Thoracic aorta (tissue), 2 donors: ENCODE results near the gene HMCN2. TPM values are rescaled to one million over a fixed set of nuclear protein-coding genes. Genes with fewer than 3 reads are reported as not detected.

Experiments used
- ATAC-seq: fragments of 150-250 bp; one replicate; pipeline ENCODE4 v1.8.0; 2017; ENCODE audit warnings: low read depth; ENCODE audit not compliant: insufficient number of reproducible peaks, low FRiP score
- DNase-seq: peaks from one replicate; pipeline ENCODE4 v3.0.0-alpha.2; 2020; ENCODE audit warnings: low spot score
- H3K27ac ChIP-seq, 2 donors: fragments of 200-600 bp; sonication (generic); 1 replicate in 1 of 2; 2 replicates in 1 of 2; pipeline ENCODE4 v1.5.1; 2016; ENCODE audit warnings: mild to moderate bottlenecking in 2 of 2, moderate library complexity in 2 of 2
- H3K27me3 ChIP-seq: fragments of 200-600 bp; sonication (generic); replicated peaks from 2 replicates; pipeline ENCODE4 v1.6.0; 2016; ENCODE audit warnings: mild to moderate bottlenecking; ENCODE audit not compliant: insufficient read depth
- H3K36me3 ChIP-seq: fragments of 200-600 bp; sonication (generic); one replicate; pipeline ENCODE4 v1.5.1; 2016
- H3K4me1 ChIP-seq, 2 donors: fragments of 200-600 bp; sonication (generic); 1 replicate in 1 of 2; 2 replicates in 1 of 2; pipeline versions ENCODE4 v1.5.1 to v1.6.0; 2016; ENCODE audit warnings: low read depth in 2 of 2, mild to moderate bottlenecking in 1 of 2; ENCODE audit not compliant: control insufficient read depth in 1 of 2
- H3K4me3 ChIP-seq: fragments of 200-600 bp; sonication (generic); 2 replicates; pipeline ENCODE4 v1.5.1; 2016; ENCODE audit warnings: mild to moderate bottlenecking
- H3K9me3 ChIP-seq: fragments of 200-600 bp; sonication (generic); 2 replicates; pipeline ENCODE4 v1.5.1; 2016
- total RNA-seq, 2 donors: library from RNA; depleted of rRNA; stranded (reverse); fragments of >200 nt; gene quantifications; one replicate each; pipeline versions ENCODE4 v1.1.0 to v1.2.3, GENCODE V29; 2016
- TF ChIP-seq, protein P1 (sequence below): fragments of 200-600 bp; sonication (generic); IDR thresholded peaks from one replicate; pipeline ENCODE4 v1.5.1; 2019; ENCODE audit warnings: antibody characterized with exemption

HMCN2 gene
- total RNA-seq, 2 donors from 2014 or later: 2.4 to 6.3 TPM

DNA sequence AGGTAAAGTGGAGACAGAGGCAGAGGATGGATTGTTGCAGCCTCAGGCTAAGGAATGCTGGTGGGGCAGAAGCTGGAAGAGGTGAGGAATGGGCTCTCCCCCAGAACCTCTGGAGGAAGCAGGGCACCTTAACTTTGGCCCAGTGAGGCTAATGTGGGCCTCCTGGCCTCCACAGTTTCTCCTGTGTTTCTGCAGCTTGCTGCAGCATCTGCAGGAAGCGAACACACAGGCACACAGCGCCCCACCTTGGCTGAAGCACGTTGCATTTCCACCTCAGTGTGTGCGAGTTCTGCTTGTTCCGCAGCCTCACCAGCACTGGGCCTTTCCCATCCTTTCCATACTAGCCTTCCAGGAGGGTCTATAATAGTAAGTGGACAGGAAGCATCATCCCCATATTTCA, 152.0 kb downstream of the HMCN2 start:
- H3K36me3 ChIP-seq: no peaks in the 10 kb centered on the region
- H3K9me3 ChIP-seq: no peaks in the 10 kb centered on the region
- TF ChIP-seq, protein P1, sequence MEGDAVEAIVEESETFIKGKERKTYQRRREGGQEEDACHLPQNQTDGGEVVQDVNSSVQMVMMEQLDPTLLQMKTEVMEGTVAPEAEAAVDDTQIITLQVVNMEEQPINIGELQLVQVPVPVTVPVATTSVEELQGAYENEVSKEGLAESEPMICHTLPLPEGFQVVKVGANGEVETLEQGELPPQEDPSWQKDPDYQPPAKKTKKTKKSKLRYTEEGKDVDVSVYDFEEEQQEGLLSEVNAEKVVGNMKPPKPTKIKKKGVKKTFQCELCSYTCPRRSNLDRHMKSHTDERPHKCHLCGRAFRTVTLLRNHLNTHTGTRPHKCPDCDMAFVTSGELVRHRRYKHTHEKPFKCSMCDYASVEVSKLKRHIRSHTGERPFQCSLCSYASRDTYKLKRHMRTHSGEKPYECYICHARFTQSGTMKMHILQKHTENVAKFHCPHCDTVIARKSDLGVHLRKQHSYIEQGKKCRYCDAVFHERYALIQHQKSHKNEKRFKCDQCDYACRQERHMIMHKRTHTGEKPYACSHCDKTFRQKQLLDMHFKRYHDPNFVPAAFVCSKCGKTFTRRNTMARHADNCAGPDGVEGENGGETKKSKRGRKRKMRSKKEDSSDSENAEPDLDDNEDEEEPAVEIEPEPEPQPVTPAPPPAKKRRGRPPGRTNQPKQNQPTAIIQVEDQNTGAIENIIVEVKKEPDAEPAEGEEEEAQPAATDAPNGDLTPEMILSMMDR: no peak
- H3K27me3 ChIP-seq: no peaks in the 10 kb centered on the region
- DNase-seq (no peak), ATAC-seq (no peak)
- no peak overlapping the region for H3K4me3 ChIP-seq
- no peak overlapping the region for H3K27ac ChIP-seq
- H3K4me1 ChIP-seq: no peaks in the 10 kb centered on the region

DNA sequence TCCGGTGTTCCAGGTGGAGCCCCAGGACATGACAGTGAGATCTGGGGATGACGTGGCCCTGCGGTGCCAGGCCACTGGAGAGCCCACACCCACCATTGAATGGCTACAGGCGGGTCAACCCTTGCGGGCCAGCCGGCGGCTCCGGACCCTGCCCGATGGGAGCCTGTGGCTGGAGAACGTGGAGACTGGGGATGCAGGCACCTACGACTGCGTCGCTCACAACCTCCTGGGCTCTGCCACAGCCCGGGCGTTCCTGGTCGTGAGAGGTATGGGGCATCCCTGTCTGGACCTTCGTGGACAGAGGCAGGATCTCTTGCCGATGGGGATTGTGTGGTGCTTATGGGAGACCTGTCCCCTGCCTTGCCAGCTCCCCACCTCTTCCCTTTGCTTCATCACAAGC, 153.2 kb downstream of the HMCN2 start:
- Histone ChIP-seq H3K27ac (no peak overlapping the region), H3K4me3 (no peak overlapping the region), H3K4me1 (no peaks in the 10 kb centered on the region), H3K36me3 (no peaks in the 10 kb centered on the region), H3K27me3 (no peaks in the 10 kb centered on the region), H3K9me3 (no peaks in the 10 kb centered on the region)
- DNase-seq (no peak), ATAC-seq (no peak)
- TF ChIP-seq, protein P1: no peak

DNA sequence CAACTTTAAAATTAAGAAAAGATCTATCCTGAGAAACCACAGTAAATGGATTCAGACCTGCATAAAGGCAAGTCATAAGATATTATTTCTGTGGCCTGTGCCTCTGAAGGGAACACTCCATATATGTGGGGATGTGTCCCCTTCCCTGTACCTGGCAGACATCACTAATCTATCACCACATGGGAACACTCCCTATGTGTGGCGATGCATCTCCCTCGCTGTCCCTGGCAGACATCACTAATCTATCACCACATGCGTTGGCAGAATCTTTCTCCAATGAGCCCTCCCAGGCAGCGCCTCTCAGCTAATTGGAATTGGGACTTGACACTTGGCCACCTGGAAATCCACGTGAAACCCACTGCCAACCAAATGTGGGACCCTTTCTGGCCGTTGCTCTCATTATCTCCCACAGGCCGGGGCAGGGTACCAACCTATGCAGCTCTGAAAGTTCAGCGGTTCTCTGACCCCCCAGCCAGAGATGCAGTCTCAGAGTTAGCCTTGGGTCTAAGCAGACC, 154.0 kb downstream of the HMCN2 start:
- Histone ChIP-seq H3K36me3 (no peaks in the 10 kb centered on the region), H3K27me3 (no peaks in the 10 kb centered on the region), H3K4me1 (no peaks in the 10 kb centered on the region), H3K4me3 (no peak overlapping the region), H3K27ac (no peak overlapping the region), H3K9me3 (no peaks in the 10 kb centered on the region)
- DNase-seq (no peak), ATAC-seq (no peak)
- TF ChIP-seq, protein P1: no peak

- H3K4me3 ChIP-seq: no peak overlapping the region
- TF ChIP-seq, protein P1: no peak
- no peak for ATAC-seq
- H3K4me1 ChIP-seq: no peaks in the 10 kb centered on the region
- no peaks in the 10 kb centered on the region for H3K27me3 ChIP-seq
- no peak overlapping the region for H3K27ac ChIP-seq
- no peaks in the 10 kb centered on the region for H3K9me3 ChIP-seq
- DNase-seq: no peak
- H3K36me3 ChIP-seq: no peaks in the 10 kb centered on the region
These were observed 155.7 kb downstream of the HMCN2 start for GRCh38 chr9:130421154-130421801.

GRCh38 chr9:130421802-130422276, 156.3 kb downstream of the HMCN2 start:
- H3K4me1 ChIP-seq: no peaks in the 10 kb centered on the region

More at GRCh38 chr9:130421802-130422276, 156.3 kb downstream of the HMCN2 start:
- ATAC-seq: no peak
- Histone ChIP-seq H3K27me3 (no peaks in the 10 kb centered on the region), H3K9me3 (no peaks in the 10 kb centered on the region), H3K27ac (no peak overlapping the region), H3K36me3 (no peaks in the 10 kb centered on the region), H3K4me3 (no peak overlapping the region)
- no peak for DNase-seq
- TF ChIP-seq, protein P1: no peak
